Jurkat, Clone E6-1 (cell line): Measurements from ENCODE around the gene SH3PXD2A.

Source experiments
- DNase-seq: peaks from one replicate; pipeline ENCODE4 v3.0.0-alpha.2; 2011; ENCODE audit warnings: low read depth, low spot score
- H3K4me3 ChIP-seq: 2 replicates; pipeline ENCODE4 v1.5.1; 2011; ENCODE audit warnings: mild to moderate bottlenecking, low read length, control low read depth, moderate library complexity

Gene SH3PXD2A

DNA sequence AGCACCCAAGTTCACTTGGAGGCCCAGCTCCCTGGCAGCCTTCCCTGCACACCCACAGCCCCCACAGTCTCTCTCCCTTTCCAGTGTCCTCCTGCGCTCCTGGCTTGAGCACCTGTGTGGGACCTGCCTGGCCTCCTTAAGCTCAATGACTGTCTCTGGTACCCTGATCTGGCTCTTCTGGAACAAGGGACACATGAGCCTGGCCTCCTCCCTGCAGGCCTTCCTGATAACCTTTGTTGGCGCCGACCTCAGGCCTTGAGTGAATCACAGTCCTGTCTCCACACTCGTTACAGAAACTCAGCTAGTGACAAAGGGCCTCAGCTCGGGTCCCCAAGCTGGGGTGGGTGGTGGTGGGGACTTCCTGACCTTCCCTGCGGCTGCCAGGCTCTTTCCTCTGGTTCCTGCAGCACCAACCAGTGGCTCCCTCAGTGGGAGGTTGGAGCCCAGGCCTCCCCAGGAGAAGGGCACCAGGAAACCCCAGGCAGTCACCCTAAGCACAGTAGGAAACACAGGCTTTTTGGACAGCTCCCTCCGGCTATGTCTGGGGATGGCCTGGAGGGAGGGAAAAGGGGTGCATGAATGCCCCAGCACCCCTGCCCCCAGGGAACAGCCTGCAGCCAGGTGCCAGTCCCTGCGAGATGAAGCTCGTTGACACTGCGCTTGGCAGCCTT, 147.3 kb downstream of the SH3PXD2A start:
- no peak overlapping the region for H3K4me3 ChIP-seq
- DNase-seq = no peak

DNA sequence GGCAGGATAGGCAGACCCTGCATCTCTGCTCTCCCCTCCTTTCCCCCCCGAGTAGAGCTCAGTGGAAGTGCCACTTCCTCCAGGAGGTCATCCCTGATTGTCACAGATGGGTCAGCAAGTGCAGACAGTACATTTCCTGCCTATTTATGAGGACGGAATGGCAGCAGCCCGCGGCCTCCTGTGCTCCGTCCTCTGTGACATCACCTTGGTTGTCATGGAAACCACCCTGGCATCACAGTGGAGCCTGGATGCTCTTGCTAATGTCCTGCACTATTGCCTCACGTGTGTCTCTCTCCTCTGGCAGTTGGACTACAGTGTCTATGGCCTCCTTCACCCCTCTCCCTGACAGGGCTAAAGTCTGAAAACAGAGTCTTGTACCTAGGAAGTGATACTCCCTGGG, 148.6 kb downstream of the SH3PXD2A start:
- DNase-seq = no peak

DNA sequence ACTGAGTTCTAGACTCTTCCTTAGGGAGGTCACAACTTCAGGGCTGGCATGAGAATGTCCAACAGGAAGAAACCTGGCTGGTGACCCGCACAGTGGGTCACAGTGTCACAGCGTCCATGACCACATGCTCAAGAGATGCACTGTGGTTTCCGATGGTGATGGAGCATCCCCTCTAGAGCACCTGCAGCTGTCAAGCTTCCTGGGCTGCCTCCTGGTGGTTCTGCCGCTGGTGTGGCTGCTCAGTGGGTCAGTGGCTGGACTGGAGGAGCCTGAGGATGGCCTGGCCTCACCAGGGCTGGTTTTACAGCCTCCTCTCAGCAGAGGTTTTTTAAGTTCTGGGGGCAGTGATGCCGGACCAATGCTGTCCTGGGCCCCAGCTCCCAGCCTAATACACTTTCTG, 149.3 kb downstream of the SH3PXD2A start:
- no peak overlapping the region for H3K4me3 ChIP-seq
- DNase-seq = no peak

More for the DNA sequence above, 148.6 kb downstream of the SH3PXD2A start:
- H3K4me3 ChIP-seq = no peak overlapping the region

DNA sequence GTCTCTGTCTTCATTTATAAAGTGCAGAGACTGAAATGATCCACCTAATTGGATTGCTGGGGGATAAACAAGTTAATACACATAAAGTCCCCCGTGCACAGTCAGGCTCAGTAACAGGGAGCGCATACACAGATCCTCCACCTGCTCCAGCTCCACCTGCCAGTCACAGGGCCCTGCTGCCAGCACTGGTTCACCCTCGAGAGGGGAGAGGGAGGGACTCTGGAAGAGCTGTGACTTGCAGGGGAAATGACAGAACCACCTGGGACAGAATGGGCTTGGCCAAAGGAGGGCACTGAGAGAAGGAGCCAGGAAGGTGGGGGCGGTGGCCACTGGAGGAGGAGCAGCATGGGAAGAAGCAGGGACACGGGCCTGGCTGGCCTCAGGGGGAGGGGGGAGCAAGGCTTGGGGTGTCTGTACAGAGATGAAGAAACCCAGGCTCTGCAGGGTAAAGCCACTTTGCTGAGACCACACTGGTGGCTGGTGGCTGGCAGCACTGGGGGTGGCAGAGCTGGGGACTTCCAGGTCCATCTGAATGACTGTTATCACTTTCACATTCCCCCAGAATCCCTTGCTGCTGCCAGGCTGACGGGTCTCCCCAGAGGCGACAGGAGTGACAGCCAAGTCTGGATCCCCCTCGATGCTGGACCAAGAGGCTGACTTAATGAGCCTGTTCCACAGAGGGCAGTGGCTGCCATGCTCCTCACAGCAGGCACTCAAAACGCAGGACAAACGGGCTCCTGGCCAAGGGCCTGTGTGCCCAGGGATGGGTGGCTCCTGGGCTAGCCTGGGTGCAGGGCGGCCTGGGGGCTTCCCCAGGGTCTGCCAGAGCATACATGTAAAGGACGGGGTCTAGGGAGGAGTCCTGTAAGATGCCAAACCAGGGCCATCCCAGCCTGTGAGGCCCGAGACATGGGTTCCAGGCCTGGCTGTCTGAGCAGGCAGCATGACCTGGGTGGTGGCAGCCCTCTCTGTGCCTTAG, 151.1 kb downstream of the SH3PXD2A start:
- DNase-seq = no peak
- H3K4me3 ChIP-seq = no peak overlapping the region

DNA sequence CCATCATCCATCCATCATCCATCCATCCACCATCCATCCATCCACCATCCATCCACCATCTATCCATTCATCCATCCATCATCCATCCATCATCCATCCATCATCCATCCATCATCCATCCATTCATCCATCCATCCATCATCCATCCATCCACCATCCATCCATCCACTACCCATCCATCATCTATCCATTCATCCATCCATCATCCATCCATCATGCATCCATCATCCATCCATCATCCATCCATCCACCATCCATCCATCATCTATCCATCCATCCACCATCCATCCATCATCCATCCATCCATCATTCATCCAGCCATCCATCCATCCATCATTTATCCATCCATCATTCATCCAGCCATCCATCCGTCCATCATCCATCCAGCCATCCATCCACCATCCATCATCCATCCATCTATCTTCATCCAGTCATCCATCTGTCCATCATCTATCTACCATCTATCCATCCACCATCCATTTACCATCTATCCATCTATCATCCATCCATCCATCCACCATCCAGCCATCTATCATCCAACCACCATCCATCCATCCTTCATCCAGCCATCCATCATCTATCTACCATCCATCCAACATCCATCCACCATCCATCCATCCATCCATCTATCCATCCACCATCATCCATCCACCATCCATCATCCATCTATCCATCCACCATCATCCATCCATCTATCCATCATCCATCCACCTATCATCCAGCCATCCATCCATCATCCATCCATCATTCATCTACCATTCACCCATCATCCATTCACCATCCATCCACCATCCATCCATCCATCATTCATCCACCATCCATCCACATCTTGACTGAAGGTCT, 153.8 kb downstream of the SH3PXD2A start:
- no peak for DNase-seq
- H3K4me3 ChIP-seq = no peak overlapping the region

DNA sequence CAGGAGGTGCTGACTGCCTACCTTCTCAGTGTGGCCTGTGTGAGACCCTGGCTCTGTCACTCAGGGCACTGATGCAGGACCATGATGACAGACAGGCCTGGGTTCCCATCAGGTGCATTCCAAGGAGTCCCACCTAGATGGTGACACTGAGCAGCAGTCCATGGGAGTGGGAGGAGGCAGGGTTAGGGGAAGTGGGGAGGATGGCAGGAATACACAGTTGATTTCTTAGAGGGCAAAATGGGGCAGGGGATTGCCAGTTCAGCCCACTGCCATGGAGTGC, 155.0 kb downstream of the SH3PXD2A start:
- H3K4me3 ChIP-seq = no peak overlapping the region
- DNase-seq = no peak

DNA sequence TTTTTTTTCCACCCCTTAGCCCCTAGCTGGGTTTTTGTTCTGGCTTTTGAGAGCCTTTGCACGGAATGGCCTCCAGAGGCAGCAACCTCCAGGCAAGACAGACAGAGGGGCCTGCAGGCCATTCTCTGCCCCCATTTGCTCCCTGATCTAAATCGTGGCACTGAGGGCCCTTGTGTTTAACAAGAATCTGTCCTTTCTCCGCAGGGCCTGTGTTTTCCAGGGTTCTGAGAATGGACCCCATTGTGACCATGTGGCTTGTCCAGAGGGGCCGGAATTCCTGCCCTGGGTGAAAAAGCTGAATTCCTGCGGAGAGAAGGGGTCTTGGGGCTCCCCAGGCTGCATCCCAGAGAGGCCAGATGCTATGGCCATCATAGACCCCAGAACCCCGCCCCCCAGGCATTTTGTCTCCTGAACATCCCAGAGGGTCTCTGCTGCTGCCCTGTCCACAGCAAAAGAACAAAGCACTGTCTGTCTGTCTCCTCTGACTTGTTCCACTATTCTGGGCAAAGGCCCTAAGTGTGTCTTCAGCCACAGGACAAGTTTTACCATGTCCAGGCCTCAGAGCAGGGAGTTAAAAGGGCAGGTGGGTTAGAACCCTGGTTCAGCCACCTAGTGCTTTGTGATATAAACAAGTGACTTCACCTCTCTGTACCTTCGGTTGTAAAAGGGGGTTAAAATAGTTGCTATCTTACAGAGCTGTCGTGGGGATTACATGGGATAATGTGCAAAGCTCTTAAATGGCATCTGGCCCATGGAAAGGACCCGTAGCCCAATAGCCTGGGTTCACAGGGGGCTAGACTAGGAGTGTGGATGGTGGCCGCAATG, 155.6 kb downstream of the SH3PXD2A start:
- DNase-seq = no peak
- no peak overlapping the region for H3K4me3 ChIP-seq

DNA sequence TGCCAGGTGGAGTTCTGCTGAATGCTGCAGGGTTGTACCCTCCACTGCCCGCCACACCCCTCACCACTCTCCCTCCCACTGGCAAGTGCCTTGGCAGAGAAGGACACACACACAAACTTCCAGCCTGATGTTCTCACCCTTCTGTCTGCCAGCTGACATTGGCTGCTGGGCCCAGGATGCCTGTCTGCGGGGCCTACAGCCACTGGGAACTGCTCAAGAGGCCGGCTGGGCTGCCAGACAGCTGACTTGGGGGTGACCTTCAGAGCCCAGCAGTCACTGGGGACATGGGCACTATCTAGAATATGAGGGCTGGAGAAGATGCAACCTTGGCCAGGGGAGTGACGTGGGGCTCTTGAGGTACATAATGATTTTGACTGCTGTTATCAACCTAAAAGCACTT, 157.1 kb downstream of the SH3PXD2A start:
- DNase-seq = no peak
- H3K4me3 ChIP-seq = no peak overlapping the region

DNA sequence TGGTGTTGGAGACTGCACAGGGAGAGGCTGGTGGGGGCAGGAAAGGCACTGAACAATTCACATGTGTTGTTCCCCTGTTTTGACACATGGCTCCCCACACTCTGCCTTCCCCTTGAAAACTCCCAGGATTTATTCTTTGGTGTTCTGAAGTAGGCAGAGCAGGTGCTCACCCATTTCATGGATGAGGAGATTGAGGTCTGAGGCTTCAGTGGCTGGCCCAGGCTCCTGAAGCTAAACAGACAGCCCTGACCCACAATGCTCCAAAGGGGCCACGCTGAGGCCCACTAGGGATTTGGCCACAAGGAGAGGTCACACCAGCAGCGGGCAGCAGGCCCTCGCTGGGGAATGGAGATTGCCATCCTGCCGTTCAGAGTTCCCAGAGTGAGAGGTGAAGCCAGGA, 157.6 kb downstream of the SH3PXD2A start:
- no peak for DNase-seq
- no peak overlapping the region for H3K4me3 ChIP-seq

DNA sequence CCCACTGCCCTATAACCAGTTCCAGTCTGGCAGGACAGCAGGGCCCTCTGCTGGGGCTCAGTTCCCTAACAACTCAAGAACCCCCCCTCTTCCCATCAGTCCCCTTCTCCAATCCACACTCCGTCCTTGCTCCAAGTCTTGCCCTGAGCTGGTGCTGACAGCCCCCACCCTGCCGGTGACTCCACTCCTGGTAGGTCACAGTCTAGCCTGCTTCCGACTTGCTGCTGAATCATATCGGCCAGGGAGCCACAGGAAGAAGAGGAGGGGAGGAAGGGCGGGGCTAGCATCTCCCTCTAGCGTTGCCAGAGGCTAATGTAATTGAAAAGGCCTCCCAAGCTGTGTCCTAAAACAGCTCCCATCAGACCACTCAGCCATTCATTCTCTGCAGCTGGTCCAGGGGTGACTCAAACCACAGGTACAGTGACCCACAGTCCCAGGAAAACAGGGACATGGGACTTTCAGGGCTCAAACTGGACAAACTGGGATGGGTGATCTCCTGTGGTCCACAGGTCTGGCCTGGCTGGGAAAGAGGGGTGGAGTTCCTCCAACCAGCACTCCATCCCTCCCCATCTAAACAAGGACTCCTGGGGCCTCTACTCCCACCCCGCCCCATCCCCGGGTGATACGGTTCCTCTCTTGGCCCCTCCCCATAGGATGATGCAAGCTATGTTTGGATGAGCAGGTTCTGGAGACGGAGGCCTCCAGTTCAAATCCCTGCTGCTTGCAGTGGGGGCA, 158.8 kb downstream of the SH3PXD2A start:
- H3K4me3 ChIP-seq = no peak overlapping the region
- DNase-seq = peak; percentile 74

DNA sequence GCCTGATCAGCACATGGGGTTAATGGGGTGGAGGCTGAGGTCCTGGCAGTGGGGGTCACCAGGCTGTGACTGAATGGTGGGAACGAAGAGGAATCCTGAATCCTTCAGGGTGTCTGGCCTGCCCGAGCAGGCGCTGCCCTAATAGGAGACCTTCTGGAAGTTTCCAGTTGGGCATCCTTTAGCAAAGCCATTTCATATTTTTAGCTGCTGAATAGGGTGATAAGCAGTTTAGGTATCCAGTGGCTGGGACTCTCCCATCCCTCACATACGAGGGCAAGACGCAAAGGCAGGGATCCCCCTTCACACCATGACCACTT, 159.3 kb downstream of the SH3PXD2A start:
- no peak overlapping the region for H3K4me3 ChIP-seq
- DNase-seq = no peak

DNA sequence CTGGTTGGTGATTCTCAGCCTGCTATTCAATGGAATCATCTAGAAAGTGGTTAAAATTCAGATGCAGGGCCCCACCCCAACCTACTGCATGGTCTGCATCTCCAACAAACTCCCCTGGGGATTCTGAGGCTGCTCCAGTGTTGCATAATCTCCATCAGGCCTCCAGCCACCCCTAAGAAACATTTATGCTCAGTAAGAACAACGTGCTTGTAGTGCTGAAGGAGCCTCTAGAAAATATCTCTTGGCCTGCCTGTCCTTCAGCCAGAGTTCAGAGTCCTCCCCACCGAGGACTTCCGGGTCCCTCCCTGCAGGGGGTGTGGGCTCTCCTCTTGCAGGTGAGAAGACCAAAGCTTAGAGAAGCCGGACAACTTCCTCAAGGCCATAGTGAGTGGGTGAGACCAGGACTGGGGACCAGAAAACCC, 159.8 kb downstream of the SH3PXD2A start:
- no peak overlapping the region for H3K4me3 ChIP-seq
- no peak for DNase-seq

DNA sequence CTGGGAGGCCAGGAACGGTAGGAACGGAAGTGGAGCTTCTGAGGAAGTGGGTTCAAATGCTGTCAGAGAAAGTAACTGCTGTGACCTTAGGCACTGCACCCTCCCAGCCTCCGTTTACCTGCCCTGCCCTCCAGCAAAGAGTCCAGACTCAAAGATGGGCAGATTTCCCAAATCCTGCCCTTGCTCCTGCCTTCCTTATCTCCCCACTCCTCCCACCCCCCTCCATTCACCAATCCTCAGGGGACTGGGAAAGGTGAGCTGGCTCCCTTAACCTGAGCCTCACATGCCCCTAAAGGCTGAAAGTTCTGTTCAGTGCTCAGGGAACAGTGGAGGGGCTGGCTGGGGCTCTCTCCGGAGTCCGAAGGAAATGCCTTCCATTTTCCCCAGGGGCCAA, 161.6 kb downstream of the SH3PXD2A start:
- peak; percentile 47 for DNase-seq
- peak overlapping the region; percentile 59 for H3K4me3 ChIP-seq

DNA sequence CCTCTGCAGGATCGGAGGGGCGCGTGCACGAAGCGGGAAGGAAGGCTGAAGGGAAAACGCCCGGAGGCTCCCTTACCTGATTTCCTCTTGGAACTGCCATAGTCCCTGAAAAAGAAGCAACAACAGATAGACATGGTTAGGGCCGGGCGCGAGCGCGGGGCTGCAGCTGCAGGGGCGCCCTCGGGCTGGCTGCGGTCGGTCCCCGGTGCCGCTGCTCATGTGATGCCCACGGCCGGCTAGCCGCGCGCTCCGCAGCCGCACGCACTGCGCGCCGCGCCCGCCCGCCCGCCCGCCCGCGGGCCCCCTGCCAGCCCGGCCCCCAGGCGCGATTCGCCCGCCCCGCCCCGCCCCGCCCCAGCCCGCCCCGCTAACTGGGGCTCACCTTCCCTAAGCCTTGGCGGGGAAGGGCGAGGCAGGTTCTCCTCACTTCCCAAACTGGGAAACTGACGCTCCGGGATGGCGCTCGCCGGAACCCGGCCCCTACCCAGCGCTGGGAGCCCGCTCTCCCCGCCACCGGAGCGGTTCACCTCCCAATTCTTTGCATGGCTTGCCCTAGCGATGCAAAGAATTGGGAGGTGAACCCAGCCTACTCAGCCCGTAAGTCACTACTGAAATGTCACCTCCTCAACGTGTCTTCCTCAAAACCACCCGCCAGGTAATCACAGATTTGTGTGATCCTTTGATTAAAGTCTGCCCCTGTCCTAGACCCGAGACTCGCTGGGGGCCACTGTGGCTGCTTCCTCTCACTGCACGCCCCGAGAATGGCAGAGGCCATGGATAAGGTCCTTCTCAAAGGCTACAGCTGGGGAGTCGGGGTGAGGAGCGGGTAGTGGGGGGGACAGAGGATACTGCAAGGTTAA, 162.2 kb downstream of the SH3PXD2A start:
- H3K4me3 ChIP-seq = peak overlapping the region; percentile 59
- DNase-seq = no peak

DNA sequence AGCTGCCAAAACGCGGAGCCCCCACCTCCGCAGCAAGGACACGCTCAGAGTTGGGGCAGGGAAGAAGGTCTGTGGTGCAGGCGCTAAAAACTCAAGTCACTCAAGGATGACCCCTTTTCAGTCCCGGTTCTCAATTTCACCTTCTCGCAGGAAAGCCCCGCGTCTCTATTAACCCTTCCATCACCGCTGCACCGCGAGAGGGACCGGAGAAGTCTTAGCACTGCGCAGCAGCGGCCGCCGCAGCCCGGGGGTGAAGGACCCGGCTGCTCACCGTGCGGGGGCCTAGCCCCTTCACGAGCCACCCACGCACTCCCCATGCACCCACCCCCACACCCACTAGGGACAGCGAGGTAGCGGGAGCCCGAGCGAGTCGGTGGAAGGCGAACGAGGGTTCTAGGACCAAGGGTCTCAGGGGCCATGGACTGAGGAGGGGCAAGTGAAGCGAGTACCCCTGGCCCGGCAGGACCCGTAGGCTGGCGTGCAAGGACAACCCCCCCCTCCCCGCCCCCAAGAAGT, 162.9 kb downstream of the SH3PXD2A start:
- peak overlapping the region; percentile 50 for H3K4me3 ChIP-seq

DNA sequence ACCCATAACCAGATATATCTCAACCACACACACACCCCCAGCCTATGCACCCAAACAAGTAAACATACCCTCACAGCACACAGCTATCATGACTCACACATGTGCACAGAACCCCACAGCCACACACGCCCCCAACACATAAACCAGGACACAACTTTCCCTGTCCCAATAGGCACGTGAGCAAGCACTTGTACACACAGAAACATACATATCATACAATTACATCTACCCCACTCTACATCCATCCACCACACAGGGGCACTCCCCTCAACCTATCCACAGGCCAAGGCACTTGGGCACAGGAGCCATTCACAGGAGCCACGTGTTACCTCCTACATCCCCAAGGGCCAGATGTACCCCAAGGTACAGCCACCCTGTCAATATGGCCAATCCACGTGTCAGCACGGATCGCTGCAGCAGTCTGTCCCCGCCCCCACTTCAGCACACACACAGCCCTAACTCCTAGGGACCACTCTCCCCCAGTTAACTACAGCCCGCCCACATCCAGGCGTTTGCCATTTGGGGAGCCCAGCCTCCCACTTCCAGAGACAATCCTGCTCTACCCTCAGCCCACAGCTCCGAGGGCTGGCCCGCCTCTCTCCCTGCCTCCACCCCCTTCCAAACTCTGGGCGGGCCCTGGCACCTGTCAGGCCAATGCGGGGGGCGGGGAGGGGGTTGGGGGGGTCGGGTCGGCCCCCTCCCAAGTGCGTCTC, 163.5 kb downstream of the SH3PXD2A start:
- no peak overlapping the region for H3K4me3 ChIP-seq
- DNase-seq = no peak

More for the DNA sequence above, 162.9 kb downstream of the SH3PXD2A start:
- DNase-seq = no peak

DNA sequence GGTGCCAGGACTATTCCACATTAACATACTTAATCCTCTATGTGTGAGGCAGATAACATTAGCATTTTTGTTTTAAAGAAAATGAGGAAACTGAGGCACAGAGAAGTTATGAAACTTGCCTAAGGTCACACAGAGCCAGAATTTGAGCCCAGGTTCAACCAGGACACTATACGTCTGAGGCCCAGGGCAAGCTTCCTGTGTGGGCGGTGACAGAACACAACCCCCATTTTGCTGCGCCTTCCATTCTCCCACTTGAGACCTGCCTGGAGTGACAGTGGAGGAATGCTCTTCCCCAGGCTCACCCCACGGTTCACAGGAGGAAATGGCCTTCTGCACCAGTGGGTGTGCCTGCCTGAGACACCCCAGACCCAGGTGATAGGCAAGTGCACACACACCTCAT, 164.1 kb downstream of the SH3PXD2A start:
- DNase-seq = no peak
- H3K4me3 ChIP-seq = no peak overlapping the region
